NAMALWA (cell line): ENCODE data around the gene RIPK3.

Experiments used
- DNase-seq: peaks from one replicate; pipeline ENCODE4 v3.0.0-alpha.2; 2015; ENCODE audit warnings: low spot score

Gene RIPK3

GRCh38 chr14:24300326-24300980, 39.3 kb downstream of the RIPK3 start:
- no peak for DNase-seq

GRCh38 chr14:24299255-24300191, 40.3 kb downstream of the RIPK3 start, which contains the start of the genes DHRS1 and NOP9:
TSS of gene DHRS1 (minus strand) at chr14:24299780. CDS start at chr14:24299106, 674 bp downstream.
TSS of gene NOP9 (plus strand) at chr14:24299850. CDS start at chr14:24299955, 105 bp downstream.
- peak; percentile 92 for DNase-seq

GRCh38 chr14:24298892-24299254, 40.9 kb downstream of the RIPK3 start:
- DNase-seq: no peak

GRCh38 chr14:24297190-24297964, 42.4 kb downstream of the RIPK3 start:
- peak; percentile 41 for DNase-seq

GRCh38 chr14:24296341-24297157, 43.2 kb downstream of the RIPK3 start:
- DNase-seq: peak; percentile 85

GRCh38 chr14:24293525-24293924, 46.3 kb downstream of the RIPK3 start:
- no peak for DNase-seq

- no peak for DNase-seq
Observed at GRCh38 chr14:24292118-24292807, 47.5 kb downstream of the RIPK3 start.

- no peak for DNase-seq
Observed at GRCh38 chr14:24291446-24292117, 48.2 kb downstream of the RIPK3 start.

GRCh38 chr14:24290746-24291145, 49.0 kb downstream of the RIPK3 start:
- DNase-seq: no peak

- DNase-seq: no peak
Observed at GRCh38 chr14:24289649-24290280, 50.0 kb downstream of the RIPK3 start.

GRCh38 chr14:24286996-24287395, 52.8 kb downstream of the RIPK3 start:
- no peak for DNase-seq
